Amniotic stem cell (primary cell): ENCODE data around the gene BEND3.
"Not testable (repeated sequence)": the region's sequence is repeated elsewhere in the genome, so short reads cannot be mapped to it uniquely, and the experiment has no call there.

Experiments
- DNase-seq: peaks from one replicate; lab custom pipeline; 2025; lab: John Stamatoyannopoulos, UW

The BEND3 gene

GRCh38 chr6:107114926-107115694 is at the start of gene BEND3:
TSS of gene BEND3 (minus strand) at chr6:107115515. CDS start at chr6:107099285, 16,230 bp downstream.
- DNase-seq = no peak

DNA sequence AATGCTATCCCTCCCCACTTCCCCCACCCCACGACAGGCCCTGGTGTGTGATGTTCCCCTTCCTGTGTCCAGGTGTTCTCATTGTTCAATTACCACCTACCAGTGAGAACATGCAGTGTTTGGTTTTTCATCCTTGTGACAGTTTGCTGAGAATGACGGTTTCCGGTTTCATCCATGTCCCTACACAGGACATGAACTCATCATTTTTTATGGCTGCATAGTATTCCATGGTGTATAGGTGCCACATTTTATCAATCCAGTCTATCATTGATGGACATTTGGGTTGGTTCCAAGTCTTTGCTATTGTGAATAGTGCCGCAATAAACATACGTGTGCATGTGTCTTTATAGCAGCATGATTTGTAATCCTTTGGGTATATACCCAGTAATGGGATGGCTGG is 49.0 kb upstream of the BEND3 start:
- DNase-seq = not testable (repeated sequence)

GRCh38 chr6:107161521-107161920 is 46.2 kb upstream of the BEND3 start:
- no peak for DNase-seq

DNA sequence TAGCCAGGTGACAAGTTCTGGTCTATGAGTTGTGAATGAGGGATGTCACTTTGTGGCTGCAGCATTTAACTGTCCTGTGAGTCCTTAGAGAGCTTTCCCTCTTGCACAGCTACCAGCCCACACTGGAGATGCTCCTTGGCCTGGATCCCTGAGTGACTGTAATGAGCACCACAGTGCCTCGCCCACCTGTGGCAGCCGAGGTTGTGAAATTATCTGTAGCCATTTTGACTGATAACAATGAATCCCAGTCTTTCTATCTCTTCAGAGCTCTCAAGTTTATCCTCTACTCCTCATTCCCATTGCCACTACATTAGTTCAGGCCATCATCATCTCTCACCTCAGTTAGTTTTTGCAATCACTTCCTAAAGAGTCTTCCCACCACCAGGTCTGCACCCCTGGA is 41.3 kb upstream of the BEND3 start:
- no peak for DNase-seq

DNA sequence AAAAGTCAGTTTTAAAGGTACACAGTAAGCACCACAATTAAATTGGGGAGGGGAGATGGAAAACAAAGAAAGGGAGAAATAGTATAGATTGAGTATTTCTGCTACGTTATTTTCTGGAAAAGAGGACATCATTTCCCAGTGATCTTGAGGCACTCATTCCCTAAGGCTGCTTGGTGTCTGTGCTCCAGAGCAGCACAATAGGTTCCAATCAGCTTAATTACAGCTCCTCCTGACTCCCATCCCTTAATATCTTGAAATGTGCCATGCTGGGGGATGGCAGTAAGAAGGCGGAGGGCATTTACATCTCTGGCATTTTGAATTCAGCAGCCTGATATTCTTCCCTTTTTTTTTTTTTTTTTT is 39.5 kb upstream of the BEND3 start:
- no peak for DNase-seq

GRCh38 chr6:107154131-107154800 is 39.0 kb upstream of the BEND3 start:
- no peak for DNase-seq

DNA sequence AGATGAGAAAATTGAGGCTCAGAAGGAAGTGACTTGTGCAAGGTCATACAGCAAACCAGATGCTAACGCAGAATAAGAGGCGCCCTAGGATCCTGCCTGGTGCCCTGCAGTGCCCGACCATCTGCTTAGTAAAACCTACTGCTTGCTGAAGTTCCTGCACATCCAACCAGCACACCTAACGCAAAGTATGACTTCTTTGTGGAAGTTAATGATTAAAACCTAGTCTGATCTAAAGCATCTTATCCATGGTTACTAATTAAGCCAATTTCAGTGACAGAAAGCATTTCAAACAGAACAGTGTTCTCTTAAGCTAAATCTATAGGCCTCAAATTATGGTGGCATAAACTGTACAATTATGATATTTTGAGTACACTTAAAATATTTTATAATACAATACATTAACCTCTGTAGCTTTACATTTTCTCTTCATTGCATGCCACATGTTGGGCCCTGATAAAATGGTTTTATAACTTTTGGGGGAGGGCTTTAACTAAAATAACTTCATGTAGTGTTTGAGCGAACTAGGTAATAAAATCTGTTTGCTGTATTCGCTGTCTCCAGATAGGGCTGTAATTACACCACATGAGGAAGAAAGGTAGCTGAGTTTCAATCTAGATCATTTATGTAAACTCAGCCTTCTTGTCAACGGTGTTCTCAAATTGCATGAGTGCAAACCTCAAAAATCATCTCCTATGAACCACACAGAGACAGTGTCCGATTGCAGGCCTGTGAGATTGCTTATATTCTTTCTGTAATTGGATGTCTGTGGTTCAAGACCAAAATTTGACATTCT is 37.5 kb upstream of the BEND3 start:
- DNase-seq = no peak

- DNase-seq = no peak
Observed at GRCh38 chr6:107144666-107145065, 29.4 kb upstream of the BEND3 start.

DNA sequence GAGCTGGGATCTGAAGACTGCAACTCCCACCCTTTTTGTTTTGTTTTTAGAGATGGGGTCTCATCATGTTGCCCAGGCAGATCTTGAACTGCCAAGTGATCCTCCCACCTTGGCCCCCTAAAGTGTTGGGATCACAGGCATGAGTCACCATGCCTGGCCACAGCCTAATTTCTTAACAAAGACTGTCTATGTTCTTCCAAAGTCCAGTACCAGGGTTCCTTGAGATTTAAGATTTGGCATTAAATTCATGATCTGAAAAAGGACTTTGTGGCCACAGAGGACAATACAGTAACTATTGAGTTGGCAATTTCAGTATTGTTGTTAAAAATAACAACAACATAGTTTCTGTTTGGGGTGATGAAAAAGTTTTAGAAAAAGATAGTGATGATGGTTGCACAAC is 28.7 kb upstream of the BEND3 start:
- DNase-seq = no peak

GRCh38 chr6:107140581-107140980 is 25.3 kb upstream of the BEND3 start:
- no peak for DNase-seq

- not testable (repeated sequence) for DNase-seq
Observed at GRCh38 chr6:107136324-107136723, 21.0 kb upstream of the BEND3 start.

DNA sequence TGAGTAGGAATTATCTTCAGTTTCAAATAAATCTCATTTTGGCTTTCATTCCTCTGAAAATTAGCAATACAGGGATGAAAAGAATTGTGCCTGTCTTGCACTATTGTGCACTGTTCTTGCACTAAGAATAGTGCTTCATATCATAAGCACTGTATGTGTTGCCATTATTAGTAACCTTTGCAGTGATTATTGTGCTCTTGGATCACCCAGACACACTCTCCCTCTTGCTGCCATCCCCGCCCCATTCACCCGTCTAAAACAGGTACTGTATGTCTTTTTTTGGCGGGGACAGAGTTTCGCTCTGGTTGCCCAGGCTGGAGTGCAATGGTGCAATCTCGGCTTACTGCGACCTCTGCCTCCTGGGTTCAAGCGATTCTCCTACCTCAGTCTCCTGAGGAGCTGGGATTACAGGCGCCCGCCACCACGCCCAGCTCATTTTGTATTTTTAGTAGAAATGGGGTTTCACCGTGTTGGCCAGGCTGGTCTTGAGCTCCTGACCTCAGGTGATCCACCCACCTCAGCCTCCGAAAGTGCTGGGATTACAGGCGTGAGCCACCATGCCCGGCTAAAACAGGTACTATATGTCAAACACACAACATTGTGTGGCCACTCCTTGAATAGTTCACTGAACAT is 19.8 kb upstream of the BEND3 start:
- DNase-seq = not testable (repeated sequence)

DNA sequence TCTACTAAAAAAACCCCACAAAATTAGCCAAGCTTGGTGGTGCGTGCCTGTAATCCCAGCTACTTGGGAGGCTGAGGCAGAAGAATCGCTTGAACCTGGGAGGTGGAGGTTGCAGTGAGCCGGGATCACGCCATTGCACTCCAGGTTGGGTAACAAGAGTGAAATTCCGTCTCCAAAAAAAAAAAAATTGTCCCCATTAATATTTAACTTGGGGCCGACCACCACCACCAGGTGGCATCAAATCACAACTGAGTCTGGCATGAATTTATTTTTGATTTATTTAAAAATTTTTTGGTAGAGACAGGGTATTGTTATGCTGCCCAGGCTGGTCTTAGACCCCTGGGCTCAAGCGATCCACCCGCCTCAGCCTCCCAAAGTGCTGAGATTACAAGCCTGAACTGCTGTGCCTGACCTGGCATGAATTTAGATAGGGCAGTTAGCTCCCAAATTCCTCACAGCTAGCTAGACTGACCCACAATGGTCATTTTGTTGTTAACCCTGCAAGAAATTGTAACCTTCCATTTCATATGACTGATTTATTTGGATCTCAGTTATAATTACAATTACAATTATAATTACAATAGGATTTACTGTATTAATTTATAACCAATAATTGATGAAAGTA is 17.1 kb upstream of the BEND3 start:
- no peak for DNase-seq

GRCh38 chr6:107129370-107129925 is 14.1 kb upstream of the BEND3 start:
- DNase-seq = no peak

DNA sequence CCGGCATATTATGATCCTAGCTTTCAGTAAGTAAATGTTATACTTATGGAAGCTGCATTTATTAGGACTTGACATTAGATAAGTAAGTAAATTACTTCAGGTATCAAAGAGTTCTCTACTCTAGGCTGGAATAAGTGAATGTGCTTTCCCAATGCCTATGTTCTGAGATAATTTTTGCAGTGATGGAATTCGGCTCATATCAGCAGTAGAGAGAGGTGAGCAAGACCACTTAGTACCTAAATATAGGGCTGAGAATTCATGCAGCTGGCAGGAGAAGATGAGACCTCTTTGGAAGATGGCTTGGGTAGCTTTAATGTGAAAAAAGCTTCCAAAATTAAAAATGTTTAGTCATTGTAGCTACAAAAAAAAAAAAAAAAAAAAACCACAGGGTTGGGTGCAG is 13.3 kb upstream of the BEND3 start:
- no peak for DNase-seq

DNA sequence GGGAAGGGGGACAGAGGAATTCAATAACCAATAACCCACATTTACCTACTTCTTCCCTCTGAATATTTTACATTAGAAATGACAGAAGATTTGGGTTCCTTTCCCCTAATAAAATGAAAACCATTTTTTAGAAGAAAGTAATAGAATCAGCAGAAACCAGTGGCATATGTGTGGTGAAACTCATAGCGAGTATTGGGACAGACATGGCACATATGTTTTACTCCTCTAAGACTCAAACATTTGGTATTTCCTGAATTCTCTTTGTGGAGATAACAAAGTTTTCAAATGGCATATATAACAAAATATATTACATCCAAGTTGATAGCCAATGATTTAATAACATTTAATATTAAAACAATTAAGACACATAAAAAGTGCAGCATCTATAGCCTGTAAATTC is 12.9 kb upstream of the BEND3 start:
- DNase-seq = no peak

- no peak for DNase-seq
Observed at GRCh38 chr6:107125771-107126170, 10.5 kb upstream of the BEND3 start.

- no peak for DNase-seq
Observed at GRCh38 chr6:107124934-107125348, 9.6 kb upstream of the BEND3 start.

DNA sequence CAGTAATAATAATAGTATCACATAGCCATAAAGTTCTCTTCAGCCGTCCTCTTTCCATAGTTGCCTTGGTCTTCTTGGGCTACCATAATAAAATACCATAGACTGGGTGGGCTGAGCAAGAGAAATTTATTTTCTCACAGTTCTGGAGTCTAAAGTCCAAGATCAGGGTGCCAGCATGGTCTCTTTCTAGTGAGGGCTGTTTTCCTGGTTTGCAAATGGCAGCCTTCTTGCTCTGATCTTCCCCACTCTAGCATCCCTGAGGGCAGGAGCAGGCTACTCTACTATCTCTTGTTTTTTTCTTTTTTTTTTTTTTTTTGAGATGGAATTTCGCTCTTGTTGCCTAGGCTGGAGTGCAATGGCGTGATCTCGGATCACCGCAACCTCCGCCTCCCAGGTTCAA is 8.2 kb upstream of the BEND3 start:
- no peak for DNase-seq

GRCh38 chr6:107122748-107123147 is 7.4 kb upstream of the BEND3 start:
- no peak for DNase-seq

DNA sequence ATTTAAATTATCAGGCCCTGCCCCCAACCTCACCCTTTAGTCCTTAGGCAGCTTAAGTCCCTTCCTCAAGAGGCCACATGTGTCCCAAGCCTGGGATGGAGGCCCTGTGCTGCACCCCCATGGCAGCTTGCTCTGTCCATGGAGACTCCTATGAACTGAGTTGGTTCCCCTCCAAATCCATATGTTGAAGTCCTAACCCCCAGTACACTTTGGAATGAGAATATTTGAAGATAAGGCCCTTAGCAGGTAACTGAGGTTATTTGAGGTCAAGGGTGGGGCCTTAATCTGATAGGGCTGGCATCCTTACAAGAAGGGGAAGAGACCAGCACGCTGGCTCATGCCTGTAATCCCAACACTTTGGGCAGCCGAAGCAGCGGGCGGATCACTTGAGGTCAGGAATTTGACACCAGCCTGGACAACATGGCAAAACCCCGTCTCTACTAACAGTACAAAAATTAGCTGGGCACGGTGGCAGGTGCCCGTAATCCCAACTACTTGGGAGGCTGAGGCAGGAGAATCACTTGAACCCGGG is 6.7 kb upstream of the BEND3 start:
- DNase-seq = no peak
